Endometrium (tissue), 2 donors: ENCODE data around the gene C6orf118.

Source experiments
- FAIRE-seq: peaks from 2 replicates; lab custom pipeline; 2012; peaks lifted over from hg19 to GRCh38; lab: Jason Lieb, UNC
- donor health status: control.
- donor health status: control.

Gene C6orf118

GRCh38 chr6:165308926-165309731, at the start of gene C6orf118:
Gene C6orf118, minus strand, starts transcription at chr6:165309605. Its CDS starts 19 bp downstream, at chr6:165309586.
- peak; percentile 90 for FAIRE-seq

- no peak for FAIRE-seq
Observed at GRCh38 chr6:165345700-165346099, 36.3 kb upstream of the C6orf118 start.

DNA sequence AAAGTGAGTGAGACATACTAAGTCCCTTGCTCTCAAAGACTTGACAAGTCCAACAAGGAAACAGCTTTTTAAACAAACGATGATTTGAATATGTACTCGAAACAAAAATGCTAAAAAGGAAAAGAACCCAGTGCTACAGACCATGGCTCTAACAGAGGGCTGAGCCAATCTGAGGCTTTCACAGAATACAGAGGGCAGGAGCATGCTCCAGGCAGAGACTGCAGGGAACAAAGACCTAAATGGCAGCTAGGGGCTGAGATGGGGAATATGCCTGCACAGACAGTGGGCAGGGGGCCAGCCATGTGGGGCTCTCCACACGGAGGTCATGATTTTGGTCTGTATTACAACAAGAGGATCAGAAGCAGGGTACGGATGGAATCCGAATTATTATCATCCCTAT, 31.1 kb upstream of the C6orf118 start:
- FAIRE-seq = no peak

DNA sequence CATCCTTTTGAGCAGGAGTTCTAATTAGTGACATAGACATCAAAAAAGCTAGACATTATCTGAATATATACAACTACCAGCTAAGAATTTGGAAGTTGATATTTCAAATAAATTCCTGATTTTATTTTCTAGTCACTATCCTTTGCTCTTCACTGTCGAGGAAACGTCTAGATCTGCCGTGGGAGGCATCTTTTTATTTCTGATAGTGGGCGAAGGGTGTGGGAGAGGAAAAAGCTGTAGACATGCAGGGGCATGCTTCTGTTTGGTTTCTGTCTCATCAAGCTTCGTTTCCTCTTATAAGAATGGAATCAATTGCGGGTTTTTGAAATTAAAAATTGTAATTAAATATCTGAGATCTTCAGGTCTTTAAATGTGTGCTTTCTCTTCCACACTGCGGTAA, 16.2 kb upstream of the C6orf118 start:
- FAIRE-seq = no peak

DNA sequence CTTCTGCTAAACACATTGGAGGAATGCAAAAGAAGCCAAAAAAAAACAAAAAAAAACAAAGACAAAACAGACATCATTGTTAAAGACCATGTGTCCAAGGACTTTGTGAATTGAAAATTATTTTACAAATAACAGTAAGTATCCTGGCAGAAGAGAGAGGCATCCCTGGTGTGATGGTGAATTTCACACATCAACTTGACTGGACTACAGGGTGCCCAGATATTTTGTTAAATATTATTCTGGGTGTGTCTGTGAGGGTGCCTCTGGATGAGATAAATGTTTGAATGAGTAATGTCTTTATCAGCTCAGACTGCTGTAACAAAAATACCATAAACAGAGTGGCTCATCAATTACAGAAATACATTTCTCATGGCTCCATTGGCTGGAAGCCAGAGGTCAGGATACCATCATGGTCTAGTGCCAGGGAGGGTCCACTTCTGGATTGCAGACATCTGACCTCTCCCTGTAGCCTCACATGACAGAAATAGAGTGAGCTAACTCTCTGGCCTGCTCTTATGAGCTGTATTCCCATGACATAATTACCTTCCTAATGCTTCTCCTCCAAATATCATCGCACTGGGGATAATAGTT, 12.2 kb upstream of the C6orf118 start:
- no peak for FAIRE-seq

DNA sequence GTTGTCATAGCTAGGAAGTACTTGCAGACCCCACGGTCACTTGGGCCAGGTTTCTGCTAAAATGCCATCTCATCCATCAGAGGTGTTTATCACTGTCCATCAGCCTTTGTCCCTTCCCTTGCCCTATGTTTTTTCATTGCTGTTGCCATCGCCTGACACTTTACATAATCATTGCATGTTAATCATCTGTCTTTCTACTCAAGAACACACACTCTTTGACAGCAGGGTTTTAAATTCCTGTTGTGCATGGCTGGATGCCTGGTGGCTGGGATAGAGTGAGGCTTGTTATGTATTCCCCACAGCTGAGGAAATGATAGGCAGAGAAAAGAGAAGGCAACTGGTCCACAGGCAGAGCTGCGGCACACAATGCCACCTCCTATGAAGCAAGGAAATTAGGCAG, 11.7 kb upstream of the C6orf118 start:
- no peak for FAIRE-seq

DNA sequence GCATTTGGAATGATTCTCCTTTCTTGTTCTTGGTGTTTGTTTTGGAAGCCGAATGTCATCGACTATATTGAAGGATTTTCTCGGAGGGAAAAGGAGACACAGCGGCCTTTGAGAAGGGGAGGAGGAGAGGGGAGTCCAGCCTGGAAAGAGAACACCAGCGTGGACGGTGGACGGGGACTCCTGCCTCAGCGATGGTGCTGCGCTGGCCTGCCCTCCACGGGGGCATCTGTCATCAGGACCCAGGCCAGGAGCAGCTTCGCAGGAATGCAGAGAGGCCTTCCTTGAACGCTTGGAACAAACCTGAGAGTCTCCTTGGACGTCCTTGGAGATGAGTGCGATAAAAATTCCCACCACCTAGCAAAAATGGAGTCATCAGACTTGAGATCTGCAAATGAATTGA, 8.3 kb upstream of the C6orf118 start:
- no peak for FAIRE-seq

- no peak for FAIRE-seq
Observed at GRCh38 chr6:165306955-165307354, 2.5 kb downstream of the C6orf118 start.

- FAIRE-seq = no peak
Observed at GRCh38 chr6:165301372-165302246, 7.8 kb downstream of the C6orf118 start.

DNA sequence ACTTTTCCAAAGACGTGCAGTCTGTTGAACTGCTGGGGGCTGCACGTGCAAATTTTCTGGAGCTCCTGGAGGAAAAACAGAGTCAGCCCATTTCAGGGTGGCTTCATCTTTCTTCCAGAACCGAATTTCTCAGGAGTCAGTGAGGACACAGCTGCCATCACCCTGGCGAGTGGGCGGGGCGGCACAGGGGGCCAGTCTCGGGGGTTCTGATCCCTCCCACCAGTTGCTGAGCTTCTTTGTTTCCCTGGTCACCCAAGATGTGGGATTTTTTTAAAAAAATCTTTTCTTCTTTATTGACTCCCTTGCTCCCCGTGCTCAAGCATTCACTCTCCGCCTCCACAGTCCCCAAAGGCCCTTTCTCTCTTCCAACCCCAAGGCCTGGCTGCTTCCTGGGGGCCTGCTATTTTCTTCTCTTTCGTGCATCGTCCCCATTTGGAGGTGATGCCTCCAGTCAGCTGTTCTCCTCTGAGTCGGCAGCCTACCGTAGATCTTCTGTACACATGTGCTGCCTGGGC, 8.9 kb downstream of the C6orf118 start:
- FAIRE-seq = no peak

- no peak for FAIRE-seq
Observed at GRCh38 chr6:165298875-165299274, 10.5 kb downstream of the C6orf118 start.

DNA sequence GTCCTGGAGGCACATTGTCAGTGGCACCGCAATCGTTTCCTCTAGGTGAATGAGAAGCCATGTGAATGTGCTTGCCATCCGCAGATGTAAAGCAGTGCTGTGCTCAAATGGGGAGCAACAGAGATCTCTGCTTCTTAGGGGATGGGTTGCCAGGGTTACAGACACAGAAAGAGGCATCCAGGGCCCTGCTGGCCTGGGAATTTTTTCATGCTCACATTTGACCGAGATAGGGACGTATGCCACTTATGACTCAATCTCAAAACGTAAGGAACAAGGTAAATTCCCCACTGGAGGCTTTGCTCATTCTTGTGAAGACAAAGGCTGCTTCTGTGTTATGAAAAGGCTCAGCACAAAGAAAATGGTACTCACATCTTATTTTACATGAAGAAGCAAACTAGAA, 11.0 kb downstream of the C6orf118 start:
- FAIRE-seq = no peak

DNA sequence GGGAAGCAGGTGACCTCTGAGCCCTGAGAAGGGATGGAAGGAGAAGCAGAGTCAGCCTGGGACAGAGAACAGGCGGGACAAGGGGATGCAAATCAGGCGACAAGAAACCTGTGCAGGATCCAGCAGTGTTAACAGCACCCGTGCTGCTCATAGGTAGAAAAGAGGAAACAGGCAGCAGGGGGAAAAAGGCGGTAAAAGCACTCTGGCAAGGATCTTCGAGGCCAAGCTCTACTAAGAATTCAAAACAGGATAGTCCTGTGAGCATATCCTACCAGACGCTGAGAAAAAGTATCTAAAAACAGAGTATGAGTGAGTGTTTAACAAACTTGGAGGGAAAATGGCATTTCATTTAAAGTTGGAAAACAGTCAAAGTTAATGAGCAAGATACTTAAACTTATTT, 16.7 kb downstream of the C6orf118 start:
- no peak for FAIRE-seq

DNA sequence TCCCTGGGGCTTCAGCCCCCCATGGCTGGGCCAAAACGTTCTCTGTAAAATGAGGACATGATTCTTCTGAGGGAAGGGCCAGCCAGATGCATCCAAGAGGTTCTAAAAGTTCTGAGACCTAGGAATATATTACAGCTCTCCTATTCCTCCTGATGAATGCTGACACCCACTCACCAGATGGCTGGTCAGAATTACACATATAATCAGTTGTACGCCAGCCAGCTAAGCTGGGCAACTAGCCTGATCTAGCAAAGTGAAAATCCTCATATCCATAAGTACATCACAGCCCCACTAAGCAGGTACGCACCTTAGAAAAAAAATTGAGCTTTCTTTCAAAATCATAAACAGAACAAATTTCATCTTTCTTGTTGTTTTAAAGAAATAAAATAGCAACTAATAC, 34.8 kb downstream of the C6orf118 start:
- FAIRE-seq = no peak

DNA sequence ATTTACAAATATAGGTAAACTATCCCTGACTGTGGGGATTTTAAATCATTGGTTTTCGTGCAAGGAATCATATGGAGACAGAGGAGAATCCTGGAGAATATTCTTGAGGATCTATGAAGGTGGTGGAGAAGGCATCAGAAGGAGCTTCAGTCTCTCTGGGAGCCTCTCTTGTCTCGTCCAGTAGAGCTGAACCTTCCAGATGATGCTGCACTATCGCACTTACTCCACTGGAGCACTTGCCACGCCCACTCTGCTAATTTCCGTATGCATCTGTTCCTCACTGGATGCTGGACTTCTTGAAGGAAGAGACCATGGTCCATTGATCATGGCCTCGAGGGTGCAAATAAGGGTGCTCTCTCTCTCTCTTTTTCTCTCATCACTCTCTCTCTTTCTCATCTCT, 36.8 kb downstream of the C6orf118 start:
- no peak for FAIRE-seq

- FAIRE-seq = no peak
Observed at GRCh38 chr6:165268987-165269386, 40.4 kb downstream of the C6orf118 start.

DNA sequence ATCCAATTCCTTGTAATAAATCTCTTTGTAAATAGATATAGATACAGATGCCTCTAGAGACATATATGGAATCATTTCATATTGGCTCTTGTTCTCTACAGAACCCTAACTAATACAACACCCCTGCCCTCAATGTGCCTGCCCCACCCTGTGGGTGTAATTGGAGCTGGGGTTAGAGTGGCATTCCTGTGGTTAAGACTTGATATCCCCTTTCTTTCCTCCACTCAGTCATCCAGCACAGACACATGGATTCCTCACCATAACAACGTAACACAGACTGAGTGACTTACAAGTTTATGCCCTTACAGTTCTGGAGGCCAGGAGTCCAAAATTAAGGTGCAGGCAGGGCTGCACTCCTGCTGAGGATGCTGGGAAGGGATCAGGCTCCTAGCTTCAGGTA, 42.8 kb downstream of the C6orf118 start:
- FAIRE-seq = no peak

DNA sequence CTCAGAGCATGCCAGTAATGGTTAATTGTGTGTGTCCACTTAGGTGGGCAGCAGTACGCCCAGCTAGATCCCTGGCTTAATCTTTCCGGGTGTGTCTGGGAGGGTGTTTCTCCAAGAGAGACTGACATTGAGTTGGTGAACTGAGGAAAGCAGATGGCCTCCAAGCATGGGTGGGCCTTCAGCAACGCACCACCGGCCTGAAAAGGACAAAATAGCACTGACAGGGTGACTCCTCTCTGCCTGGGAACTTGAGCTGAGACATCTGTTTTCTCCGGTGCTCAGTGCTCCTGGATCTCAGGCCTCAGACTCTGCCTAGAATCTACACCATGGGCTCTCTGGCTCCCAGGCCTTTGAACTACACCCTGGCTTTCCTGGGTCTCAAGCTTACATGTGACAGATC, 43.2 kb downstream of the C6orf118 start:
- no peak for FAIRE-seq

DNA sequence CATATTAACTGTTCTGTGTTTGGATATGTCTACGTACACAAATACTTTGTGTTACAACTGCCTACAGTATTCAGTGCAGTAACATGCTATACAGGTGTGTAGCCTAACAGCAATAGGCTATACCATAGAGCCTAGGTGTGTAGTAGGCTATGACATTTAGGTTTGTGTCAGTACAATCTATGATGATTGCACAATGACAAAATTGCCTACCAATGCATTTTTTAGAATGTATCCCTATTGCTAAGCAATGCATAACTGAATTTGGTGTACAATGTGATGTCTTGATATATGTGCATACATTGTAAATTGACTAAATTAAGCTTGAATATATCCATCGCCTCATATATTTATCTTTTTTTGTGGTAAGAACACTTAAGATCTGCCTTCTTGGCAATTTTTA, 48.9 kb downstream of the C6orf118 start:
- FAIRE-seq = no peak

DNA sequence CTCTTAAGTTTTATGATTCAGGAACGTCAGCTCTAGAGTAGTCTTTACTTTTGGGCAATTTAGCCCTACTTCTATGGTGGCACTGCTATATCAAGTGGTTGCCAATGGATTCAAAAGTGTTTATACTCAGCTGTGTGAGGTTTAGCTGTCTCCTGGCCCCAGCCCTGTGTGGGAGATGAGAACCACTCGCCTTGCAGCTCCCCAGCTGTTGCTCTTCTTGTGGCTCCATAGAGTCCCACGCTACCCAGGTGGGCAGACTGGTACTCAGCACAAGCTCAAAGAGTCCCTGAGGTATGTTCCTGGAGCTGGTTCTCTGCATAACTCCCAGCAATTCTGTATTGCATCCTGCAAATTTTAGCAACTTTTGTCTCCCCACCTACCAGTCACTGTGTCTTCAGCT, 59.6 kb downstream of the C6orf118 start:
- FAIRE-seq = no peak

- no peak for FAIRE-seq
Observed at GRCh38 chr6:165245701-165246100, 63.7 kb downstream of the C6orf118 start.

GRCh38 chr6:165245287-165245686, 64.1 kb downstream of the C6orf118 start:
- FAIRE-seq = no peak
